K562 (cell line): ENCODE data around the gene ZNF385C. TPM values are rescaled to one million over a fixed set of nuclear protein-coding genes. Genes with fewer than 3 reads are reported as not detected.

ENCODE experiments used
- ATAC-seq: fragments of 200-7000 bp; cut with Tn5 transposase; 3 replicates; pipeline ENCODE4 v1.9.1; 2020; ENCODE audit warnings: moderate library complexity
- BruUV-seq: library from RNA; stranded (reverse); fragments of 400-500 nt; replicated peaks from 2 replicates; lab custom pipeline; 2021; lab: Mats Ljungman, UMichigan
- CTCF ChIA-PET: fragments of 300-600 bp; formaldehyde crosslinking; extraction: SDS; loops from one replicate; lab custom pipeline; 2021; ENCODE audit warnings: low intra/inter-chr PET ratio; lab: Yijun Ruan, JAX
- POLR2A ChIA-PET: fragments of 300-600, 350-650 bp; sonication (Branson Sonifier 250); formaldehyde crosslinking; extraction: SDS; loops from one replicate; lab custom pipeline; 2021; ENCODE audit warnings: antibody characterized with exemption, inconsistent platforms; lab: Yijun Ruan, JAX
- DNase-seq, 4 experiments: peaks; one replicate each; pipeline versions ENCODE4 v3.0.0 to v3.0.0-alpha.2; 2011 to 2018; ENCODE audit warnings: low spot score in 3 of 4, mixed read lengths in 3 of 4; ENCODE audit errors: extremely low read depth in 1 of 4
- FAIRE-seq: peaks from 2 replicates; lab custom pipeline; 2011; peaks lifted over from hg19 to GRCh38; lab: Jason Lieb, UNC
- H2AFZ ChIP-seq: 2 replicates; pipeline ENCODE4 v1.6.0; 2011; ENCODE audit warnings: low read depth, low read length, control low read depth, inconsistent platforms
- H3K27ac ChIP-seq: fragments of 200-600 bp; 3 replicates; pipeline ENCODE4 v1.8.0; 2011; ENCODE audit warnings: low read depth, mild to moderate bottlenecking, control low read depth, inconsistent platforms, low read length, moderate library complexity, mixed read lengths; ENCODE audit errors: extremely low read depth
- H3K27me3 ChIP-seq, 2 experiments: fragments of 300-600 bp in 1 of 2; 2 replicates in 1 of 2; 3 replicates in 1 of 2; pipeline versions ENCODE4 v1.6.0 to v1.8.0; 2011; ENCODE audit warnings: inconsistent platforms in 2 of 2, low read length in 2 of 2, mild to moderate bottlenecking in 1 of 2, mixed read lengths in 1 of 2, moderate library complexity in 1 of 2; ENCODE audit not compliant: control insufficient read depth in 2 of 2, insufficient read depth in 2 of 2
- H3K36me3 ChIP-seq: fragments of 300-600 bp; 3 replicates; pipeline ENCODE4 v1.8.0; 2011; ENCODE audit warnings: mild to moderate bottlenecking, low read length, inconsistent platforms; ENCODE audit not compliant: control insufficient read depth, insufficient read depth
- H3K4me1 ChIP-seq, 2 experiments: fragments of 200-600 bp in 1 of 2; replicated peaks in 1 of 2; 2 replicates in 1 of 2; 3 replicates in 1 of 2; pipeline versions ENCODE4 v1.5.1 to v1.8.0; 2011; ENCODE audit warnings: inconsistent platforms in 2 of 2, low read length in 2 of 2, mild to moderate bottlenecking in 1 of 2, mixed read lengths in 1 of 2, moderate library complexity in 1 of 2; ENCODE audit not compliant: control insufficient read depth in 2 of 2, insufficient read depth in 2 of 2
- H3K4me2 ChIP-seq: 2 replicates; pipeline ENCODE4 v1.6.1; 2011; ENCODE audit warnings: low read length, control low read depth, inconsistent platforms, mixed read lengths; ENCODE audit not compliant: insufficient read depth
- H3K4me3 ChIP-seq: fragments of 200-600 bp; sonication (generic), shearing (Covaris generic); 2 replicates; pipeline ENCODE4 v1.5.1; 2016; ENCODE audit warnings: control low read depth, inconsistent platforms
- H3K79me2 ChIP-seq: fragments of 200-600 bp; 3 replicates; pipeline ENCODE4 v1.8.0; 2011; ENCODE audit warnings: low read length, inconsistent platforms; ENCODE audit not compliant: control insufficient read depth, insufficient read depth
- H3K9ac ChIP-seq, 2 experiments: 2 replicates each; pipeline versions ENCODE4 v1.6.0 to v1.6.1; 2011; ENCODE audit warnings: low read depth in 2 of 2, low read length in 2 of 2, control low read depth in 1 of 2, inconsistent platforms in 1 of 2, mild to moderate bottlenecking in 1 of 2, mixed read lengths in 1 of 2; ENCODE audit not compliant: insufficient read depth in 1 of 2
- H3K9me1 ChIP-seq: one replicate; pipeline ENCODE4 v1.6.0; 2011; ENCODE audit warnings: inconsistent platforms, mild to moderate bottlenecking, low read length, moderate library complexity; ENCODE audit not compliant: control insufficient read depth, insufficient read depth
- H3K9me3 ChIP-seq: replicated peaks from 2 replicates; pipeline ENCODE4 v1.5.1; 2011; ENCODE audit warnings: low read depth, low read length, inconsistent platforms; ENCODE audit not compliant: control insufficient read depth, insufficient read depth
- H4K20me1 ChIP-seq: replicated peaks from 2 replicates; pipeline ENCODE4 v1.6.1; 2011; ENCODE audit warnings: low read length, inconsistent platforms, mixed read lengths; ENCODE audit not compliant: control insufficient read depth, insufficient read depth
- ATF1 ChIP-seq, 2 experiments: fragments of 450-650 bp in 1 of 2; IDR thresholded peaks; 2 replicates each; pipeline ENCODE4 v1.6.1; 2016; ENCODE audit warnings: missing compliant biosample characterization in 1 of 2, missing genetic modification characterization in 1 of 2
- BCOR ChIP-seq: fragments of 450-650 bp; IDR thresholded peaks from 2 replicates; pipeline ENCODE4 v1.6.1; 2016
- GTF2F1 ChIP-seq: IDR thresholded peaks from 2 replicates; pipeline ENCODE4 v1.6.1; 2011; ENCODE audit warnings: low read depth, low read length, improper control_type of control experiment
- HLTF ChIP-seq: fragments of 450-650 bp; IDR thresholded peaks from 2 replicates; pipeline ENCODE4 v1.6.1; 2016
- HMG20B ChIP-seq: fragments of 250-450 bp; sonication (Bioruptor Pico); IDR thresholded peaks from 2 replicates; pipeline ENCODE4 v1.5.0; 2021; ENCODE audit warnings: mild to moderate bottlenecking
- LEF1 ChIP-seq: fragments of 450-650 bp; IDR thresholded peaks from 2 replicates; pipeline ENCODE4 v1.6.1; 2016; ENCODE audit warnings: mild to moderate bottlenecking
- PKNOX1 ChIP-seq: fragments of 450-650 bp; IDR thresholded peaks from 2 replicates; pipeline ENCODE4 v1.6.1; 2016
- SMARCE1 ChIP-seq: fragments of 450-650 bp; IDR thresholded peaks from 2 replicates; pipeline ENCODE4 v1.7.1; 2016; ENCODE audit warnings: mild to moderate bottlenecking
- SRSF1 ChIP-seq: fragments of 200-400 bp; formaldehyde crosslinking; IDR thresholded peaks from 2 replicates; pipeline ENCODE4 v1.6.1; 2017; ENCODE audit warnings: mild to moderate bottlenecking, low read depth, low read length, moderate library complexity
- TEAD1 ChIP-seq, 2 experiments: fragments of 450-650 bp in 1 of 2; sonication (generic) in 1 of 2; formaldehyde crosslinking; IDR thresholded peaks; 2 replicates each; pipeline versions ENCODE4 v1.4.0 to v1.8.0; 2020 to 2022; ENCODE audit warnings: mild to moderate bottlenecking in 2 of 2, missing genetic modification reagents in 1 of 2
- WGBS: fragments of 100-300 bp; shearing (Covaris generic); methylation state at CpG from one replicate; pipeline ENCODE4 v1.1.6; 2016; ENCODE audit warnings: low coverage, mixed read lengths; ENCODE audit not compliant: insufficient coverage; ENCODE audit errors: missing lambda C conversion rate; 5-methylcytosine and 5-hydroxymethylcytosine counted together
- in situ Hi-C: fragments of 300-500 bp; cut with MboI; formaldehyde crosslinking; loops from 4 replicates; pipeline ENCODE4 v1.15.0; 2018; ENCODE audit warnings: inconsistent platforms, mixed read lengths
- intact Hi-C: fragments of 100-400 bp; cut with micrococcal nuclease; formaldehyde crosslinking; loops from 2 replicates; pipeline ENCODE4 v1.14.2; 2022
- polyA plus RNA-seq, 8 experiments: library from polyadenylated mRNA; depleted of rRNA in 4 of 8; stranded (reverse) in 5 of 8; unstranded in 3 of 8; fragments of >200 nt; fragmentation: Nextera tagmentation in 2 of 8; fragmentation: Illumina TruSeq in 1 of 8; extraction: Ambion mirVana in 2 of 8; extraction: Trizol in 1 of 8; gene quantifications; 2 replicates each; pipeline versions ENCODE4 v1.2.1 to v1.2.3, GENCODE V29; 2011 to 2014; ENCODE audit warnings: inconsistent platforms in 1 of 8, missing spikeins in 1 of 8
- total RNA-seq, 7 experiments: library from RNA; depleted of rRNA in 6 of 7; stranded (reverse); fragments of >200 nt in 6 of 7; fragmentation: Illumina TruSeq in 2 of 7; extraction: Trizol in 2 of 7; gene quantifications; 2 replicates each; pipeline versions ENCODE4 v1.2.1 to v1.2.3, GENCODE V29; 2011 to 2021; ENCODE audit warnings: low replicate concordance in 1 of 7

The ZNF385C gene
- total and polyA plus RNA-seq, 9 of the 15 experiments (the other 6 are each of a cell fraction or from before 2014, with no cell fraction given): 0.03 to 0.35 (median 0.18) TPM; not detected in 1

GRCh38 chr17:41986634-41987033 is 111.6 kb downstream of the ZNF385C start:
- TF ChIP-seq HMG20B: no peak
- TF ChIP-seq ATF1 (CRISPR knock-in tag; IDR thresholded peaks at IDR 0.05): no peak
- no peak for TF ChIP-seq ATF1 (tag; IDR thresholded peaks at IDR 0.05)
- no peak for TF ChIP-seq SRSF1
- TF ChIP-seq LEF1: no peak
- no peak for TF ChIP-seq GTF2F1
- TF ChIP-seq PKNOX1: no peak
- no peak for TF ChIP-seq TEAD1 (CRISPR knock-in tag; IDR thresholded peaks at IDR 0.05)
- no peak for TF ChIP-seq SMARCE1
- TF ChIP-seq BCOR: no peak
- no peak for TF ChIP-seq HLTF
- H3K36me3 ChIP-seq: peaks cover 98% of the 10 kb centered on the region
- H4K20me1 ChIP-seq: no peaks in the 10 kb centered on the region
- H3K9me3 ChIP-seq: no peaks in the 10 kb centered on the region
- no peak for FAIRE-seq
- no peaks in the 10 kb centered on the region for H3K79me2 ChIP-seq
- BruUV-seq: no TSS peak
- H3K9ac ChIP-seq: no peak overlapping the region
- DNase-seq: no peak
- 71% methylated on average over 1 of the region's 1 CpG for WGBS
- ChIA-PET POLR2A (interaction anchor here (0.6 to 3.8 kb wide), 5 partner anchors 11 to 64 kb away, joined by 3 to 16 read pairs (median 3); partner anchors contain the start of gene C17orf113), CTCF (no interaction called here)
- no peak for ATAC-seq
- H2AFZ ChIP-seq: no peak overlapping the region
- in situ Hi-C loops: no loop called here
- intact Hi-C loops: no loop called here
- no peak overlapping the region for H3K27ac ChIP-seq
- H3K4me3 ChIP-seq: no peak overlapping the region
- no peaks in the 10 kb centered on the region for H3K27me3 ChIP-seq
- no peaks in the 10 kb centered on the region for H3K4me1 ChIP-seq
- H3K4me2 ChIP-seq: no peak overlapping the region
- no peaks in the 10 kb centered on the region for H3K9me1 ChIP-seq
